Right lobe of liver (tissue), 6 donors: Measurements from ENCODE around the gene TAX1BP3. TPM values are rescaled to one million over a fixed set of nuclear protein-coding genes. Genes with fewer than 3 reads are reported as not detected.

Experiments used
- ATAC-seq, 4 donors: fragments of 200-7000 bp; cut with Tn5 transposase; one replicate each; pipeline ENCODE4 v1.9.1; 2020; ENCODE audit warnings: mild to moderate bottlenecking in 4 of 4, moderate library complexity in 4 of 4
- DNase-seq, 3 donors: peaks; one replicate each; pipeline ENCODE4 v3.0.0-alpha.2; 2020
- H3K27ac ChIP-seq, 3 donors: fragments of 200-600 bp; one replicate each; pipeline ENCODE4 v1.8.0; 2022
- H3K27me3 ChIP-seq, 2 donors: fragments of 200-600 bp; one replicate each; pipeline ENCODE4 v1.8.0; 2022
- H3K36me3 ChIP-seq, 4 donors: fragments of 200-600 bp; sonication (generic) in 1 of 4; one replicate each; pipeline versions ENCODE4 v1.5.1 to v1.8.0; 2017 to 2022; ENCODE audit warnings: control low read depth in 1 of 4
- H3K4me1 ChIP-seq, 4 donors: fragments of 200-600 bp; sonication (generic) in 1 of 4; one replicate each; pipeline versions ENCODE4 v1.5.1 to v1.8.0; 2017 to 2022; ENCODE audit warnings: control low read depth in 1 of 4
- H3K4me3 ChIP-seq, 3 donors: fragments of 200-600 bp; one replicate each; pipeline ENCODE4 v1.8.0; 2022
- H3K9me3 ChIP-seq, 4 donors: fragments of 200-600 bp; sonication (generic) in 1 of 4; one replicate each; pipeline versions ENCODE4 v1.5.1 to v1.8.0; 2017 to 2022; ENCODE audit warnings: control low read depth in 1 of 4
- POLR2A ChIP-seq: fragments of 450-650 bp; IDR thresholded peaks from one replicate; pipeline ENCODE4 v1.6.1; 2017; ENCODE audit warnings: antibody characterized with exemption, mild to moderate bottlenecking
- WGBS: methylation state at CpG from one replicate; pipeline ENCODE4 v1.1.6; 2018; ENCODE audit warnings: low coverage, low lambda C conversion rate; ENCODE audit not compliant: insufficient coverage; ENCODE audit errors: missing lambda C conversion rate; 5-methylcytosine and 5-hydroxymethylcytosine counted together
- intact Hi-C, 2 donors: fragments of 100-400 bp; cut with DNase I; formaldehyde crosslinking; loops; one replicate each; pipeline versions ENCODE4 v1.11.2 to v1.14.1; 2022
- total RNA-seq, 6 experiments: library from RNA; depleted of rRNA in 2 of 6; stranded (reverse); fragments of >200 nt in 2 of 6; fragmentation: NEBNext Ultra II Directional in 3 of 6; extraction: Animal tissue kit (Norgen Biotek cat#: 25700) in 3 of 6; gene quantifications; one replicate each; pipeline versions ENCODE4 v1.1.0 to v1.2.4, GENCODE V29; 2016 to 2023
- TF ChIP-seq, protein P1 (sequence below), 4 donors: fragments of 200-600 bp in 3 of 4; fragments of 450-650 bp in 1 of 4; IDR thresholded peaks; one replicate each; pipeline versions ENCODE4 v1.5.1 to v1.8.0; 2016 to 2022; ENCODE audit warnings: antibody characterized with exemption in 4 of 4, mild to moderate bottlenecking in 2 of 4
- donor health status: DM: no; HTN: yes; CAD: no.
- donor health status: DM: no; HTN: no; CAD: no.
- donor health status: DM: no; HTN: no; CAD: no.
- donor health status: DM: no; HTN: yes; CAD: no.
- donor health status: DM: no; HTN: yes; CAD: no.

The TAX1BP3 gene
- total RNA-seq, 6 experiments from 2014 or later: 8.1 to 60.9 (median 34.7) TPM

GRCh38 chr17:3685174-3685573 is 16.8 kb upstream of the TAX1BP3 start:
- Histone ChIP-seq H3K36me3 (no peaks in the 10 kb centered on the region), H3K27me3 (no peaks in the 10 kb centered on the region), H3K27ac (no peak overlapping the region), H3K9me3 (no peaks in the 10 kb centered on the region), H3K4me1 (no peaks in the 10 kb centered on the region), H3K4me3 (no peak overlapping the region)
- WGBS: 24% methylated on average over 8 of the region's 13 CpGs
- DNase-seq (no peak), ATAC-seq (no peak)
- TF ChIP-seq, protein P1, sequence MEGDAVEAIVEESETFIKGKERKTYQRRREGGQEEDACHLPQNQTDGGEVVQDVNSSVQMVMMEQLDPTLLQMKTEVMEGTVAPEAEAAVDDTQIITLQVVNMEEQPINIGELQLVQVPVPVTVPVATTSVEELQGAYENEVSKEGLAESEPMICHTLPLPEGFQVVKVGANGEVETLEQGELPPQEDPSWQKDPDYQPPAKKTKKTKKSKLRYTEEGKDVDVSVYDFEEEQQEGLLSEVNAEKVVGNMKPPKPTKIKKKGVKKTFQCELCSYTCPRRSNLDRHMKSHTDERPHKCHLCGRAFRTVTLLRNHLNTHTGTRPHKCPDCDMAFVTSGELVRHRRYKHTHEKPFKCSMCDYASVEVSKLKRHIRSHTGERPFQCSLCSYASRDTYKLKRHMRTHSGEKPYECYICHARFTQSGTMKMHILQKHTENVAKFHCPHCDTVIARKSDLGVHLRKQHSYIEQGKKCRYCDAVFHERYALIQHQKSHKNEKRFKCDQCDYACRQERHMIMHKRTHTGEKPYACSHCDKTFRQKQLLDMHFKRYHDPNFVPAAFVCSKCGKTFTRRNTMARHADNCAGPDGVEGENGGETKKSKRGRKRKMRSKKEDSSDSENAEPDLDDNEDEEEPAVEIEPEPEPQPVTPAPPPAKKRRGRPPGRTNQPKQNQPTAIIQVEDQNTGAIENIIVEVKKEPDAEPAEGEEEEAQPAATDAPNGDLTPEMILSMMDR (IDR thresholded peaks at IDR 0.05): no peak
- TF ChIP-seq POLR2A: no peak
- intact Hi-C loops: no loop called here

- no peak for DNase-seq
Observed at GRCh38 chr17:3683054-3683511, 14.7 kb upstream of the TAX1BP3 start.

DNA sequence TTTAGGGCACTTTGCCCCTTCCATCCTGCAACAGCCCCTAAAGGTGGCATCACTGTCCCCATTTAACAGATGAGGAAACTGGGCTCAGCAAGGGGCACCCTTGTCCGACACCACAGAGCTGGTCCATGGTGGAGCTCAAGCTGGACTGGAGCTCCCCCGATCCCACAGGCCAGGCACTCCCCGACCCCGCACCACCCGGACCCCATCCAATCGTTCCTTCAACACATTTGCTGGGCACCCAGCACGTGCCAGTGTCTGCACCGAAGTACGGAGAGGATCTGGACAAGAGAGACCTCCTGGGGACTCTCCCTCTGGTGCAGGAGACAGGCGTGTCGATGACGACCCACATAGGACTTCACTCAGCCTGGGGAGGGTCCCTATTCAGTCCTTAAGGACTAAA is 13.7 kb upstream of the TAX1BP3 start:
- H3K4me3 ChIP-seq: no peak overlapping the region
- ATAC-seq: no peak
- H3K27me3 ChIP-seq: no peaks in the 10 kb centered on the region
- no peak for DNase-seq
- intact Hi-C loops: no loop called here
- H3K9me3 ChIP-seq: no peaks in the 10 kb centered on the region
- TF ChIP-seq POLR2A: no peak
- no peaks in the 10 kb centered on the region for H3K4me1 ChIP-seq
- H3K27ac ChIP-seq: no peak overlapping the region
- WGBS: 68% methylated on average over 4 of the region's 12 CpGs
- H3K36me3 ChIP-seq: no peaks in the 10 kb centered on the region

More at GRCh38 chr17:3683054-3683511, 14.7 kb upstream of the TAX1BP3 start:
- Histone ChIP-seq H3K9me3 (no peaks in the 10 kb centered on the region), H3K27ac (no peak overlapping the region), H3K4me1 (no peaks in the 10 kb centered on the region), H3K36me3 (no peaks in the 10 kb centered on the region), H3K27me3 (no peaks in the 10 kb centered on the region), H3K4me3 (no peak overlapping the region)
- ATAC-seq: peak; percentile 75 to 87 (median 83)
- whole genome bisulfite sequencing: 23% methylated on average over 9 of the region's 10 CpGs
- TF ChIP-seq, protein P1 (IDR thresholded peaks at IDR 0.05): peak; percentile 66 to 91 (median 90)
- no peak for TF ChIP-seq POLR2A
- intact Hi-C loops: no loop called here

DNA sequence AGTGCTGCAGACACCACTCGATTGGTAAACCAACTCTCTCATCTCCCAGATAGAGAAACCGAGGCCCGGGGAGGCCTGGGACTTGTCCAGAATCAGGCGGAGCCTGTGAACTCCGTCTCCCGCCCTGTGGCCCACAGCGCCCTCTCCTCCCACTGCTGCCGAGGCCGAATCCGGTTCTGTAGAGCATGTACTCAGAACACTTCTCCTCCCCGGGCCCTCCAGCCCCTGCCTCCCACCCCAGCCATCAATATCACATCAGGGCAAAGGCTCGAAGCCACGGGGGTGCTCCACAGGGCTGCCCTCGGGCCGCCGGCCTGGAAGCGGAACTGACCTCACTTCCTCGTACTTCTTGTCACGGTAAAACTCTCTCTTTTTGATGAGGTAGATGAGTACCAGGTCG is 13.2 kb upstream of the TAX1BP3 start:
- TF ChIP-seq, protein P1 (IDR thresholded peaks at IDR 0.05): no peak
- TF ChIP-seq POLR2A: no peak
- Histone ChIP-seq H3K36me3 (no peaks in the 10 kb centered on the region), H3K4me3 (no peak overlapping the region), H3K27me3 (no peaks in the 10 kb centered on the region), H3K9me3 (no peaks in the 10 kb centered on the region), H3K27ac (no peak overlapping the region), H3K4me1 (no peaks in the 10 kb centered on the region)
- WGBS: 35% methylated on average over 10 of the region's 20 CpGs
- DNase-seq (no peak), ATAC-seq (no peak)
- intact Hi-C loops: no loop called here

GRCh38 chr17:3681057-3681456 is 12.7 kb upstream of the TAX1BP3 start:
- 63% methylated on average over 8 of the region's 12 CpGs for WGBS
- no peak overlapping the region for H3K27ac ChIP-seq
- no peak overlapping the region for H3K4me3 ChIP-seq
- intact Hi-C loops: no loop called here
- DNase-seq (no peak), ATAC-seq (no peak)
- H3K36me3 ChIP-seq: no peaks in the 10 kb centered on the region
- no peaks in the 10 kb centered on the region for H3K4me1 ChIP-seq
- no peak for TF ChIP-seq POLR2A
- TF ChIP-seq, protein P1 (IDR thresholded peaks at IDR 0.05): no peak
- no peaks in the 10 kb centered on the region for H3K9me3 ChIP-seq
- H3K27me3 ChIP-seq: no peaks in the 10 kb centered on the region
